NCI-H1694 (cell line): Measurements from ENCODE around the gene IVL.

Source experiments
- DNase-seq: peaks from one replicate; lab custom pipeline; 2025; lab: John Stamatoyannopoulos, UW

Gene IVL, protein sequence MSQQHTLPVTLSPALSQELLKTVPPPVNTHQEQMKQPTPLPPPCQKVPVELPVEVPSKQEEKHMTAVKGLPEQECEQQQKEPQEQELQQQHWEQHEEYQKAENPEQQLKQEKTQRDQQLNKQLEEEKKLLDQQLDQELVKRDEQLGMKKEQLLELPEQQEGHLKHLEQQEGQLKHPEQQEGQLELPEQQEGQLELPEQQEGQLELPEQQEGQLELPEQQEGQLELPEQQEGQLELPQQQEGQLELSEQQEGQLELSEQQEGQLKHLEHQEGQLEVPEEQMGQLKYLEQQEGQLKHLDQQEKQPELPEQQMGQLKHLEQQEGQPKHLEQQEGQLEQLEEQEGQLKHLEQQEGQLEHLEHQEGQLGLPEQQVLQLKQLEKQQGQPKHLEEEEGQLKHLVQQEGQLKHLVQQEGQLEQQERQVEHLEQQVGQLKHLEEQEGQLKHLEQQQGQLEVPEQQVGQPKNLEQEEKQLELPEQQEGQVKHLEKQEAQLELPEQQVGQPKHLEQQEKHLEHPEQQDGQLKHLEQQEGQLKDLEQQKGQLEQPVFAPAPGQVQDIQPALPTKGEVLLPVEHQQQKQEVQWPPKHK

DNA sequence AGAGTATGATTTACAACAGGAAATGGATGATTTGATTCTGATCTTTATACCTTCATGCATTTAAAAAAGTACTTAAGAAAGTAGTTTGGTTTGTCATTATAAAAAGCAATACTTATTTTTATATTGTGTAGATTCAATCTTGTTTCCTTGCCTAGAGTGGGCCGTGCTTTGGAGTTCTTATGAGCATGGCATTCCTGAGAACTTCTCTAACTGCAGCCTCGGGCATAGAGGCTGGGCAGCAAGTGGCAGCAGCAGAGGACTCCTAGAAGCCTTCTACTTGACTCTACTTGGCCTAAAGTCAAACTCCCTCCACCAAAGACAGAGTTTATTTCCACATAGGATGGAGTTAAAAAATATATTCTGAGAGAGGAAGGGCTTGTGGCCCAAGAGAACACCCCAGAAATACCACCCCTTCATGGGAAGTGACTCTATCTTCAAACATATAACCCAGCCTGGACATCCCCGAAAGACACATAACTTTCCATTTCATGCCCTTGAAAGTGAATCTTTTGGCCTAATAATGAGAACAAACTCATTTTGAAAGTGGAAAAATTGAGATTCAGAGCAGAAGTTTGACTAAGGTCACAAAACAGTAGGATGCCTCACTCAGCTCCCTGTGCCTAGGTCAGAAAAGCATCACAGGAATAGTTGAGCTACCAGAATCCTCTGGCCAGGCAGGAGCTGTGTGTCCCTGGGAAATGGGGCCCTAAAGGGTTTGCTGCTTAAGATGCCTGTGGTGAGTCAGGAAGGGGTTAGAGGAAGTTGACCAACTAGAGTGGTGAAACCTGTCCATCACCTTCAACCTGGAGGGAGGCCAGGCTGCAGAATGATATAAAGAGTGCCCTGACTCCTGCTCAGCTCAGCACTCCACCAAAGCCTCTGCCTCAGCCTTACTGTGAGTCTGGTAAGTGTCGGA, at the start of gene IVL:
Gene IVL (plus strand): TSS at position 861 of the 916 bp plus-strand sequence. CDS start 1,252 bp downstream, outside the sequence.
- no peak for DNase-seq

DNA sequence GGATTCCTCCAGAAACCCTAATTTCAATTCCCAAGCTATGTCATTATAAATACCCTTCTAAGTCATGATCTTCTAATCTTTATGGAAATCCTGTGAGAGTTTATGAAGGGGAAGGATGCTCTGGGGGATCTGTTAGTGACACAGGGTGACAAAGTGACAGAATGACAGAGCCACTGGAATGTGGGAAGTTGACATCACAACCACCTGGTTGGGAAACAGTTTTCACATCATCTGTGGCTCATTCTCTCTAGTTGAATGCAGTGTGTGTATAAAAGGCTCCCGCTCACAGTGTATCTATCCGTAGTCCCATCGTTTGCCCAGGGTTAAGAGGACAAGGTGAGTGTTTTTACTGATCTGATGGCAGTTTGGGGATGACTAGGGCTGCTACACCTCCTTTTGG, 48.6 kb upstream of the IVL start, which contains the start of gene LCE7A:
Gene LCE7A (plus strand): TSS at position 301 of the 400 bp plus-strand sequence. CDS start 702 bp downstream, outside the sequence.
- no peak for DNase-seq

DNA sequence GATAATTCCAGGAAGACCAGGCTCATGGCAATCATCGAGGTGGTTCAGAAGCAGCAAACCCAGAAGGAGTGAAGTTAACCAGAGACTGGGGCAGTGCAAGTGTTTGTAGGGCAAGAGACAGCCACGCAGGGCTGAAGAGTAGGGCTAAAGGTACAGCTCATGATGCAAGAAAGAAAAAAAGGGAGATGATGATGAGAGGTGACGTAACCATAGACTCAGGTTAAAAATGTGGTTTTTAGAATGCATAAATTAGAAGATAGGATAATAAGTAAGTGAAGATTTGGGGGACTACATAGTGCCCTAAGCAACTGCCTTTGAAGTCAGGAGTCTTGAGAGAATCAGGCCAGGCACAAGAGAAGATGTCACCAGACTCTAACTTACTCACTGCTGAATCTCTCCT, 48.2 kb upstream of the IVL start:
- DNase-seq, result no peak

DNA sequence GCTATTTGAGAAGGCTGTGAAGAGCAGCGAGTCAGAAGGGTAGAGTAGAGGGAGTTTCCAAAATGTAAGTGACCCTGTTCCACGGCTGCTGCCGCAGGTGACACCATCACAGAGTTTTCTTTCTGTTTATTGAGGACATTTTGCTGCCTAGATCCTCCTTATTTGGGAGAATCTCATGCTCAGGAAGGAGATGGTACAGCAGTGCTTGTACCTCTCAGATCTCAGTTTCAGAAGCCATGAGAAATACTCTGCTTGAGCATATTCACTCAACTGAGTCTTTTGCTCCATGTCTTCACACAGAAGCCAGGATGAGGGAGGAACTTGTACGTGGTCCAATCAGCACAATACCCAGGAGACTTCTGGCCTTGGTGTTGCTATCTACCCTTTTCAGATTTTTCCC, 47.0 kb upstream of the IVL start:
- no peak for DNase-seq

DNA sequence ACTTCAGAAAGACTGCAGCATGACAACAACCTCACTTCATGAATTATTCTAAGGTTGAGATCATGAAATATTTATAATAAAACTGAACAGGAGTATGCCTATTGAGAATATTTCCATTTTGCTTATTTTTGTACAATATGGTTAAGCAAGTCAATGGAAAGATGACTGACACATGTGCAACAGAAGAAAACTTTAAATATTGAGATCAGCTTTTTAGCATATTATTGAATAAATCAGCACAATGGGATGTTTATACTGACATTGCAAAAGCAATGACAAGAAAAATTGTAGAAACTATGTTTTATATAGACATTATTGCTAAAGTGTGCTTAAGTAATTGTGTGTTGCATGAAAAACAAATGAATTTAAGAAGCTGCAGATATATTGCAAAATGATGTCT, 43.9 kb upstream of the IVL start:
- no peak for DNase-seq

DNA sequence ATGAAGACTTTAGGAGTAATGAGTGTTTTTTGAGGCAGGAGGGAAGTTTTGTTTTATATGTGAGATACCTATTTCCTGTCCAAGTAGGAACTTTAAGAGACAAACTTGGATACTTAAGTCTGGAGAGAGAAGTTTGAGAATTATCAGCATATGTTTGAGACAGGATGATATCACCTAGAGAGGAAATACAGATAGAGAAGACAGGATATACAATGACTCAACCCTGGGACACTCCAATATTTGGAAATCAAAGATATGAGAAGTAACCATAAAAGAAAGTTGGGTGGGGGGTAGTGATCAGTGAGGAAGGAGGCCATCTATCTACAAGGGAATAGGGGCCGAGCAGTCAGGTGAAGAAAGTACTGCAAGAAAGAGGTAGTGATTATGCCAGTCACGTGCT, 42.0 kb upstream of the IVL start:
- DNase-seq, result no peak

DNA sequence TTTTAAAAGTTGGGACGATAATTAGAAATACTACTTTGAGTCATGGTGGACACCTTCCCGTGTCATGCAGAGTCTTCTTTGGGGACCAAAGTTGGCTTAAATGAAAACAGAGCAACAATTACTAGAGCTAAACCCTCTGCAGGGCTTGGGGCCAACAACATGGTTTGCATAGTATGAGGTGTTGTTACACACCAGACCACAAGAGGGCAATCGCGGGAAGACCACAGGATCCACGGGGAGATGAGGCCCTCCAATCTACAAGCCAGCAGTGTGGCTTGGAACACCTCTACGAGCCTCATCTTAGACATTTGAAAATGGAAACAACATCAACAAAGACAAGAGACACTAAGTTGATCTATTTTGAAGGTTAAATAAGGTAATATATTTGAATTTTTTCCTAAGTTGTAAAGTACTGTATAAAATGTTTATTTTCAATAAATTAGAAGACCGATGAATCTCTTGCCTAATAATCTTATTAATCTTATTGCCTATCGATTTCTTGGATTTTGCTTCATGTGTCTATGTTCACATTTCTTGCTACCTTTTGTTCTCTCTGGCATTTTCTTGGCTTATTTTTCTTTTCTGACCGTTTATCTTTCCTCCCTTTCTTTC, 38.4 kb upstream of the IVL start:
- peak; percentile 70 for DNase-seq

DNA sequence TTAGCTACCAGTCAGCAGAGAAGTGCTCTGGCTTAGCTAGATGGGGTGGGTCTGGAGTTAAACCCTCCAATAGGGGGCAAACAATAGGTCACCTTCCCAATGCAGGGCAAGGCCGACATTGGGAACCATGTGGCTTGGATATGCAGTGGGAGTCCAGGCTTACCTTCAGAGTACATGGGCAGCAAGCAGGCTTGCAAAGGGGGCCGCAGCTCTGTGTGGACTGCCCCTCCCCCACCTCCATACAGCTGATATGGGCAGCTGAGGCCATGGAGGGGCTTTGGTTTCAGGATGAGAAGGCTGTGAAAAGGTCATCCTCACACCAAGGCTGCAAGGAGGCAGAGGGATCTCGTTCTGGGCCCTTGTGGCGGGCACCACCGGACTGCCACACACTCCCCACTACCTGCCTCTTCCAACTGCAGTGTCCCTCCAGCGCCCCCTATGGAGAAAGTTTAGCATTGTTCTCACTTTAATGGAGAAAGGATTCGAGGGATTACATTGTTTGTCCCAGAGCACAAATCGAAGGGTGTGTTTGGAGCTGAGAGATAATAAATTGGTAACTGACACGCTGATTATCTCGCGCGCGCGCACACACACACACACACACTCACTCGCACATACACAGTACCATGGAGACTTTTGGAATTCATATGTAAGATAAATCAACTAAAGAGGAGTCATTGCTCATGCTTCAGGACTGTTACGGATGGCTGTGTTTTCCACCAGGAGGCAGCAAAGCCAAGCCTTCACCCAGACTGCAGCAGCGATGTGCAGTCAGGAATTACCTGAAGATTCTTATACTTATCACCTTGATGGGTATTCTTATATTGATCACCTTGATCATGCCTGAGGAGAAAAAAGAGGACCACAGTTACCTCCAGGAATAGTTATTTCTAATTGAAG, 37.3 kb upstream of the IVL start:
- DNase-seq, result peak; percentile 22

DNA sequence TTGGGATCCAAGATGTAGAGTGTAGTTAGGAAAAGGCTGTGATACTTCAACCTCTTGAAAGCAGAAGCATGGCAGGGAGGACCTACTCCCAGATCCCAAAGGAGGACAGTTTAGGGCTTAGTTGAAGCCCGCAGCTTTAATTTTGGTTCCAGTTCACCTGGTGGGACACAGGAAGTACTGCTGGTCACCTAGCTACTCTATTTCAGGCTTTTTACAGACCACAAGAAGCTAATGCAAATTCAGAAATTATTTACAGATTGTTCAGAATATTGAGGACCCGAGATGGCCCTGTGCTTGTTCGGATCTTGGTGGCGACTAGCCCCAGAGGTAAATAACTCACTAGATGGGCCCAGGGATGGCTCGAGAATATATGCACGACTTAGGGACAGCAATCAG, 36.6 kb upstream of the IVL start:
- DNase-seq, result no peak

DNA sequence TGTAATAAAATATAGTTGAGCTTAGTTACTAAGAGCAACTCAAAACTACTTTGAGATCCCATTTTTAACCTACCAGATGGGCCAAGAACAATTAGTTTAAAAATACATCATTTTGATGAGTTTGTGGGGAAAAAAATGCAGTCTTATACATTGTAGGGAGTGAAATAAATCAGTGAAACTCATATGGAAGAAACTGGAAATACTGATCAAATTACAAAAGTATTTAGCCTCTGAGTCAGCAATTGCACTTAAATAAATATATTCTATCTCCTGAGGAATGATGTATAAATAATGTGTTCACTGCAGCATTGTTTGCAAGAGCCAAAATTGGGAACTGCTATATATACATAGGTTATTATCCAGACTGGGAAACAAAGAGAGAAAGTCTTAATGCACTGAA, 34.9 kb upstream of the IVL start:
- DNase-seq, result no peak

DNA sequence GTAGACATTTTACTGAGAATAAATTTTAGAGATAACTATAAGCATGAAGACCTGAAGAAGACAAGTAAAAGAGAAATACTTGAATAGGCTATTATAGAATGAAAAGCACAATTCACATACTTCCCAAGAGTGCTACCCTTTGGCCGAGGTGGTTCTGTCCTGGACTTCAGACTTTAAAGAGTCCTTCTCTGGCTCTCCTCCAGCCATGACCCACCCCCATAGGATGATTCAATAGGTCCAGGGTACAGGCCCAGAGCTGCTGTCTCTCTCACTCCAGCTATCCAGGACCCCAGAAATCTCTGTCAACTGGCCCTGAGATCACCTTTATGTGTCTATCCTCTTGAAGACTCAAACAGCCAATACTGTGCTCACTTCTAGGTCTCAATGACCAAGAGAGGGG, 31.5 kb upstream of the IVL start:
- no peak for DNase-seq

DNA sequence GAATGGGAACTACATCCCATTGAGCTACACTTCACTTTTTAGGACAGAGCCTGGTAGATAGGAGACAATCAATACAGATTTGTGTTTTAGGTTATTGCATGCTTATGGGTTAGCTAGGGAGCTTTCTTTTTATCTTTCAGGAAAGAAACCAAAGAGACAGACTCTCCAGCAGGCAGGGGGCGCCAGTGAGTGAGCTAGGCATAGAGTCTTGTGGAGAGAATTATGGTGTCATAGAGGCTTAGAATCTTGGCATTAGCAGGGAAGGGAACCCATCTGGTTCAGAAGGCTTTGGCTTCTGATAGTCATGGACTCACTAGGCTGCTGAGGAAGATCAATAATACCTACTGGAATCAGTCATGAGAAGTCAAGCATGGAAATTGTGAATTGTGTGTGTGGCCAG, 30.3 kb upstream of the IVL start, which contains the start of gene SMCP:
Gene SMCP (plus strand): TSS at position 281 of the 400 bp plus-strand sequence. CDS start 6,101 bp downstream, outside the sequence.
- no peak for DNase-seq

DNA sequence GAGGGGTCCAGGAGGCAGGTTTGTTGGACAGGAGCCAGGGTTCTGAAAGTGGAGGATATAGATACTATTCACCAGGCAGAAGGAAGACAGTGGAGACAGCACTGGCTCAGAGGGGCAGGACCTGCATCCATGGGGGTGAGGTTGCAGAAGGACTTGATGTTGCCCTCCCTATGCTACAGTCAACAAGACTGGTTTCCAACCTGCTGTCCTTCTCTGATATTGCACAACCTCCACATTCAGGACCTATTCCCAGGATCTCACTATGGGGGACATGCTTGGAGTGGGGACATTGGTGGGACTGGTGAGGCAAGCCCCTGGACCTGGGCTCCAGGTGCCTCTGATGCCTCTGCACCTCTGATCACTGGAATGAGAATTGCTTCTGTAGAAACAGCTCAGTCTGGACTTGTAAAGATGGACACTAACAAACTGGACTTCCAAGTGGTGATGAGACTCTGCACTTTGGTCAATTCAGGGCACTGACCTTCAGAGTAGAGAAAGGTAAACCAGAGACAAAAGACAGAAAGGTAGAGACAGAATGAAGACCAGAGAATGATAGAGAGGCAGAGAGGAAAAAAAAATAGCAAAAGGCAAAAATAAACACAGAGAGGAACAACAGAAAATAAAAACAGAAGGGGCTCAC, 28.7 kb upstream of the IVL start:
- DNase-seq, result no peak

DNA sequence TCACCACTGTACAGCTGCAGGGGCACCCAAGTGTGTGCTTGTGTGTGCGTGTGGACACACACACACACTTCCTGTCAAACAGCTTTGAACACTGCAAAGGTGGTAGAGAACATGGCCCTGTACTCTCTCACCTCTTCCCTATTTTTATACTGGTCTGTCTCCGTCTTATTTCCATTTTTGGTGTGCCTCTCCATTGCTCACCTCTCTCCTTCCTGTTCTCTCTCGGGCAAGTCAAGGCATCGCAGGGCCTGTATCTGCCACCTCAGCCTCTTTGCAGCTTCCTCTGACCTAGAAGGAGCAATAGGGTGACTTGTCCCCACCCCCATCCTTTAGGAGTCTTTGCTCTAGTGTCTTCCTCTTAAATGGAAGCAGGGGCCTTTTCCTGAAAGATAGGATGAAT, 28.0 kb upstream of the IVL start:
- no peak for DNase-seq

DNA sequence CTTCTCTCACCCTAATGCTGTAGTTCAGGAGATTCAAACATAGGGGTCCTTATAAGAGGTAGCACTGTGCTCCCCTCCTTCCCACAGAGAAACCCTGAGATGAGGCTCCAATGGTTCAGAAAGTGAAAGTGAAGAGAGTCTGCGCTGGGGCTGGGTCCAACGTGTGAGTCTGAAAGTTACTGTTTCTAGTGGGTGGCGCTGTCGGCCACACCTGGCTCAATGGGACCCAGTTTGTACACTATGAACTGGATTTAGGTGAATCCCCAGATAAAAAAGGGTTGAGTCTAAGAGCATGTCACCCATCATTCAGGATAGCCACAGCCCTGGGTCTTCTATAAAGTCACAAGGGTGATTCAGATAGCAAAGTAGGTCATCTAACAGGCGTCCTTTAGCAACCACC, 27.4 kb upstream of the IVL start:
- DNase-seq, result no peak

DNA sequence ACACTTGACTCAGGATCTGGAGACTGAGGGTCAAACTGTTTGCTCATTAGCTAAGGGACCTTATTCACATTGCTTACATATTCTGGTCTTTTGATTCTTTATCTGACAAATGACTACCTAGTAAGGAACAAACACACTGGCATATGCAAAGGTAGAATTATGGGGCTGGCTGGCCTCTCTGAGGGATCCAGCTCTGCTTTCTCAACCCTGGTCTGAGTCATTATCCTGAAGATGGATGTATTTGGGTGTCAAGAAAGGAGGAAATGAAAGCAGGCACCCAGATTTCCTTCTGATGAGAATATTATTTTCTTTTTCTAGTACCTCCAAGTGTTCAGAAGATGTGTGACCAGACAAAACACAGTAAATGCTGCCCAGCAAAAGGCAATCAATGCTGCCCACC, 24.3 kb upstream of the IVL start:
- DNase-seq, result no peak

DNA sequence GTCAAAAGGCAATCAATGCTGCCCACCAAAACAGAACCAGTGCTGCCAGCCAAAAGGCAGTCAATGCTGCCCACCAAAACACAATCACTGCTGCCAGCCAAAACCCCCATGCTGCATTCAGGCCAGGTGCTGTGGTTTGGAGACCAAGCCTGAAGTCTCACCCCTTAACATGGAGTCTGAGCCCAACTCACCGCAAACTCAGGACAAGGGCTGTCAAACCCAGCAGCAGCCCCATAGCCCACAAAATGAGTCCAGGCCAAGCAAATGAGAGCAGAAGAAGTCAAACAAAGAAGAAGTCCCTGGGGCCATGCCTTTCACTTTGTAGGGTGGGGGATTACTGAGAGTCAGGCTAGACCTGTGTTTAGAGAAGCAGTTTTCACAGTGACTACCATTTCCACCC, 23.8 kb upstream of the IVL start:
- no peak for DNase-seq

DNA sequence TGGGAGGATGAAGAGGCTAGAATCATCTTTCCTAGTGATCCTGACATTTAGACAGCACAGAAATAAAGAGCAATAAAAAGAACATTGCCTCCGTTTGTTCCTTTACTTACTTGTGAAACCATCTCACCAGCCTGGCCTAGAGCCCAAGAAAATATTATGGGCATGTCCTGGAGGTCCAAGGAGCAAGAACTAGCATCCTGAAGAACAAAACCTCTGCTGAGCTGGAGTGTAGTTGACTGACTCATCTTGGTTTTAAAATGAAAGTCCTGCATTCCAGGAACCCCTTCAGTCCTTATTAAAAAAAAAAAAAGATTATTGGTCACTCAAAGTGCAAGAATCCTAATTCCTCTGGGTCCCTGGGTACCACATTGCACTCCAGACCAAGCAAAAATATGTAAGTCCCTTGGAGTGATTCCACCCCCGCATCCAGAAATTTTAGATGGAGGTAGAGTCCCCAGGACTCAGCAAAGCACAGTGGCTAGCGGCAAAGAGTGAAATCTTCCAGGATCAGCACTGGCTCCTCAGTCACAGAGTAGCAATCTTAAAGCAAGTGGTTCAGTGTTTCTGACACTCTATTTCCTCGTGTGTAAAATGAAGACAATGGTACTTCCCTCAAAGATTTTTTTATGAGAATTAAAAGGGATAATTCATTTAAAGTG, 23.3 kb upstream of the IVL start:
- DNase-seq, result no peak

DNA sequence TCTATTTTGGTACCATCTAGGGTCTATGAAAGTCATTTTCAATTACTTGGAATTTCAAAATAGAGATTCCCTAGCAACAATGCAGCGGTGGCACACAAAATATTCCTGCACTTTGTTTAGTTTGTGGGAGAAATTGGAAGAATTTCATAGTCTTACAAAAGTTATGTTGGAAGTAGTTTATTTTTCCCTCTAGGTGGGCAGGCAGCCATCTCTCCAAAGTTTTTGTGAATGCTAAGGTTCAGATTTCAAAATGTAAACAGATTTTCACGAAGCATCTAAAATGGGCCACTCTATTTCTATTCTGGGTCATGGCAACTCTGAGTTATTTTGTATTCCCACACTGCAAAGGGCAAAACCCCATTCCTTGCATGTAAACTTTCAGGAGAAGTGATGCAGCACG, 22.3 kb upstream of the IVL start:
- DNase-seq, result no peak
